ENCODE results near the gene TCEAL4.

Gene TCEAL4

GRCh38 chrX:103629318-103630170 lies 44.2 kb downstream of the TCEAL4 start:
- peak; percentile 2; the same call in 1 of the 2 replicates for TF ChIP-seq CTCF (IDR thresholded peaks at IDR 0.05; ENCODE audit: borderline replicate concordance, insufficient read depth, low read depth, low read length)
- peak overlapping the region; percentile 66 for H3K4me3 ChIP-seq (ENCODE audit: low read depth, low read length)

GRCh38 chrX:103630171-103630511 lies 44.8 kb downstream of the TCEAL4 start:
- peak overlapping the region; percentile 66 for H3K4me3 ChIP-seq (ENCODE audit: low read depth, low read length)
- TF ChIP-seq CTCF (IDR thresholded peaks at IDR 0.05; ENCODE audit: borderline replicate concordance, insufficient read depth, low read depth, low read length): no peak

GRCh38 chrX:103631145-103631544 lies 45.8 kb downstream of the TCEAL4 start:
- no peak overlapping the region for H3K4me3 ChIP-seq (ENCODE audit: low read depth, low read length)
- TF ChIP-seq CTCF (IDR thresholded peaks at IDR 0.05; ENCODE audit: borderline replicate concordance, insufficient read depth, low read depth, low read length): no peak

GRCh38 chrX:103635436-103635835 lies 50.1 kb downstream of the TCEAL4 start:
- H3K4me3 ChIP-seq (ENCODE audit: low read depth, low read length): no peak overlapping the region
- no peak for TF ChIP-seq CTCF (IDR thresholded peaks at IDR 0.05; ENCODE audit: borderline replicate concordance, insufficient read depth, low read depth, low read length)
